T-helper 2 cell (primary cell): ENCODE data around the gene UPB1.

ENCODE experiments used
- DNase-seq, 5 experiments: peaks; one replicate each; pipeline versions ENCODE4 v3.0.0 to v3.0.0-alpha.2; 2012 to 2022

UPB1 gene

DNA sequence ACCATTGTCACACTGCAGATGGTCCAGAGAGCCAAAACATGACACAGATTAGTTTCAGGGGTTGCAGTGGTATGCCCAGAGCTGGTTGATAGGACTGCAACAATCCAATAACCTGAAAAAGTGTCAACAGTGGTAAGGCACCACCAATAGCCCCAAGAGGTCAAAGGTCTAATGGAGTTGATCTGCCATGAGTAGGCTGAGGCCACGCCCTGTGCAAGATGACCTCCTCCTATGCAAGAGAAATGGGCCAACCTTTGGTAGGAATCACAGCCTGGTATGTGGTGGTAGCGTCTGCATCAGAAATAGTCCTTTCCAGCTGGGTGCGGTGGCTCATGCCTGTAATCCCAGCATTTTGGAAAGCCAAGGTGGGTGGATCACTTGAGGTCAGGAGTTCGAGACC, 40.2 kb downstream of the UPB1 start:
- no peak for DNase-seq

DNA sequence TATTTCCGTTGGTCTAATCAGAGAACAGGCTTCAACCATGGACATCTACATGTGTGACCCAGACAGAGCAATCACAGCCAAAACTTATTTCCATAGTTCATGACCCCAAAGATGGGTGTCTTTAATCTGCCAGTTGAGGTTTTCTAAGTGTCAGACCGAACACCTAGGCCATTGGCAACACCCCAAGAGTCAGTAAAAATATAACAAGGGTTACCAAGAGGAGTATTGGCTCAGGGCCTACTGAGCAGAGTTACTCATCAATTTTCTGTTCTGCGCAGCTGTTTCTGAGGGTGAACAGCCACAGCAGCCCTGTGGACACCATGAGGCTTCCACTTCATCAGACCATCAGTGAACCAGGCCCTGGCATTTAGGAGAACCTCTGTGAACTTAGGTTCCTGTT, 41.0 kb downstream of the UPB1 start:
- DNase-seq: no peak

DNA sequence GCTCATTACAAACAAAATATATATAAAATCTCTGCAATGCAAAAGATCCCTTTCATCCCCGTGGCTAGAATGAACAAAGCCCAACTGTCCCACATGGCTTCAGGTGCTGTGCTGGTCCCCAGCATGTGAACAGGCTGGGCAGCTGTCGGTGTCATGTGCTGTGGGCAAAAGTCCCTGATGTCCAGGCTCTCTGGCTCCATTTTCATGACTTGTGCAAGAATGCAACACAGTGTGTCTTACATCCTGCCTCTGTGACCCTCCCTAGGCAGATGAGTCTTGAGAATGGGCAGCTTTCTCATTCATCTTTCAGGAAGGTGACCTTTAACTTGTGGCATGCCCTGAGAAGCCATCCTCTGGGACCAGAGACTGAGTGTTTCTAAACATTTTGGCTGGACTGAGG, 45.3 kb downstream of the UPB1 start:
- DNase-seq: no peak

- DNase-seq: no peak
Measured at GRCh38 chr22:24541681-24542515, 46.8 kb downstream of the UPB1 start.

DNA sequence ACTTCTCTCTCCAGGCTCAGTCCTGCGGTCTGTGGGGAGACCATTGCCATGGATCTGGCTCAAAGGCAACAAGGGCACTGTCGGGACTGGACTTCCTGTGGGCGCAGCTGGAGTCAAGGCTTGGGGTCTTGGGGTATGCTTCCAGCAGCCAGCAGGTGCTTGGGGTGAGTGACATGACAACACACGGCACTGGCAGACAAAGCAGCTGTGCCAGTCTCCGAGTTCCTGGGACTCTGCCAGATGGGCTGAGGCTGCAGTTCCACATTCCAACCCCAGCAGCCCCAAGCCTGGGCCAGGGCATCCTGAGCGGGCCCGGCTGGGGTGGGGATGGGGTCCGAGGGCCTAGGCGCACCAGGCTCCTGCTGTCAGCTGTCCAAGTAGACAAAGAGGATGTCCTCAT, 47.5 kb downstream of the UPB1 start:
- no peak for DNase-seq

- DNase-seq: no peak
Measured at GRCh38 chr22:24543185-24543601, 48.1 kb downstream of the UPB1 start.

- DNase-seq: no peak
Measured at GRCh38 chr22:24543679-24544243, 48.6 kb downstream of the UPB1 start.

GRCh38 chr22:24548812-24549211, 53.7 kb downstream of the UPB1 start:
- DNase-seq: no peak

- DNase-seq: no peak
Measured at GRCh38 chr22:24550028-24550901, 55.1 kb downstream of the UPB1 start.

GRCh38 chr22:24550902-24551435, 55.8 kb downstream of the UPB1 start:
- no peak for DNase-seq

DNA sequence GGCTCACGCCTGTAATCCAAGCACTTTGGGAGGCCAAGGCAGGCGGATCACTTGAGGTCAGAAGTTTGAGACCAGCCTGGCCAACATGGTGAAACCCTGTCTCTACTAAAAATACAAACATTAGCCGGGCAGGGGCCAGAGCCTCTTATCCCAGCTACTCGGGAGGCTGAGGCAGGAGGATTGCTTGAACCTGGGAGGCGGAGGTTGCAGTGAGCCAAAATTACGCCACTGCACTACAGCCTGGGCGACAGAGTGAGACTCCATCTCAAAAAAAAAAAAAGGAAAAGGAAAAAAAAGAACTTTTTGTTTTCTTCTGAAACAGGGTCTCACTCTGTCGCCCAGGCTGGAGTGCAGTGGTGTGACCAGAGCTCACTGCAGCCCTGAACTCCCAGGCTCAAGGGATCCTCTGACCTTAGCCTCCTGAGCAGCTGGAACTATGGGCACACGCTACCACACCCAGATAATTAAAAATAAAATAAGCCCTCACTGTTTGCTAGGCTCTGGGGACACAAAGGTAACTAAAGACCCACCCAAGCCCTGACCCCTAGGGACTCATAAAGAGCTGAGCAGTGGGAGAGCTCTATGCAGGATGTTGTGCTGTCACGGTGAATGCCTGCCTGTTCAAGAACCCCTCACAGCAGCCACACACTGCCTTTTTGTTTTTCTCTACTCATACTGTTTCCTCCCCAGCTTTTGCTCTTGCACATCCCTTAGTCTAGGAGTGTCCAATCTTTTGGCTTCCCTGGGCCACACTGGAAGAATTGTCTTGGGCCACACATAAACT, 57.6 kb downstream of the UPB1 start:
- DNase-seq: peak in 1 of 5 experiments; percentile 16

- DNase-seq: peak in 1 of 5 experiments; percentile 15
Measured at GRCh38 chr22:24553597-24554312, 58.6 kb downstream of the UPB1 start.

- peak in 3 of 5 experiments; percentile 8 to 44 (median 8) for DNase-seq
Measured at GRCh38 chr22:24554313-24555164, 59.4 kb downstream of the UPB1 start, which contains the start of gene GUCD1. Gene GUCD1 (minus strand): TSS chr22:24555138. CDS start chr22:24554991, 147 bp downstream.

GRCh38 chr22:24555165-24556039, 60.3 kb downstream of the UPB1 start, which contains the start of gene SNRPD3:
Gene SNRPD3 (plus strand): TSS chr22:24555999. CDS start chr22:24557675, 1,676 bp downstream.
- peak; percentile 96 to 100 (median 99) for DNase-seq

DNA sequence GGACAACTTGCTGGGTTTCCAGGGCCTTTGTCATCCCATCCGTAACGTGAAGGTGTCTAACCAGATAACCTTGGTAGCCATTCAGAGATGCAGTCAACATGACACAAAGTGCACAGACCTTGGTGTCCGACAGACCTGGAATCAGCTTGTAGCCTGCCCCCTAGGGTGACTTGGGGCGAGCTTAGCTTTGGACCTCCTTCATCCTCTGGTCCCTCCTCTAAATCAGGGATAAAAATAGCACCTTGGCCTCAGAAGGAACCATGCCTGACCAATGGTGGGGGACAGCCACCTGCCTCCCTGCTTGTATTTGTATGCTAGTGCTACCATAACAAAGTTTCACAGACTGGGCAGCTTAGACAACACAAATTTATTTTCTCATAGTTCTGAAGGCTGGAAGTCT, 64.3 kb downstream of the UPB1 start:
- no peak for DNase-seq

GRCh38 chr22:24563246-24563645, 68.1 kb downstream of the UPB1 start:
- DNase-seq: no peak

DNA sequence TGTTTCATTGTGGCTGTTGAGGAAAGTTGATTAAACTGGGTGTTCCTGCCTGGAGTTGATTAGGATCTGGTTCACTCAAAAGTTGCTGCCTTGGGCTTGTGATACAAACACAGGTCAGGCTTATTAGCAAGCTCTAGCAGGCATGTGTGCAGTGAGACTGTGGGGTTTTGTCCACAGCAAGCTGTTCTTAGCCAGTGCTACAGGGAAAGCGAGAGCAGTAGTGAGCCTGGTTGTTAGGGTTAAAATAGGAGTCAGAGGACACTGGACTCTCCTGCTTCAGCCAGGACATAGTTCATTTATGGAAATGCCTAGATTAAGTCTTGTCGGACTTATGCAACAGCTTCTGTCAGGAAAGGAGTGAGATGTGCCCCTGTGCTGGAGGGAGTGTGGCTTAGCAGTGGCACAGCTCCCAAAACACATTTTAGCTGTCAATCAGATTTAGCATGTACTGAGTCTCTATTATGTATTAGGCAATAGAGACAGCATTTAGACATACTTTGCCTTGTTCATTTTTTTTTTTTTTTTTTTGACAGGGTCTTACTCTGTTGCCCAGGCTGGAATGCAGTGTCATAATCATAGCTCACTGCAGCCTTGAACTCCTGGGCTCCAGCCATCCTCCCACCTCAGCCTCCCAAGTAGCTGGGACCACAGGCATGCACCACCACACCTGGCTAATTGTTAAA, 69.4 kb downstream of the UPB1 start:
- DNase-seq: no peak

- no peak for DNase-seq
Measured at GRCh38 chr22:24565077-24565476, 69.9 kb downstream of the UPB1 start.
